CD4-positive, alpha-beta T cell treated with Interleukin-4 for 4 hours (primary cell): ENCODE data around the gene IL36A.

ENCODE experiments used
- DNase-seq: peaks from one replicate; pipeline ENCODE4 v3.0.0-alpha.2; 2020

Gene IL36A, protein sequence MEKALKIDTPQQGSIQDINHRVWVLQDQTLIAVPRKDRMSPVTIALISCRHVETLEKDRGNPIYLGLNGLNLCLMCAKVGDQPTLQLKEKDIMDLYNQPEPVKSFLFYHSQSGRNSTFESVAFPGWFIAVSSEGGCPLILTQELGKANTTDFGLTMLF

DNA sequence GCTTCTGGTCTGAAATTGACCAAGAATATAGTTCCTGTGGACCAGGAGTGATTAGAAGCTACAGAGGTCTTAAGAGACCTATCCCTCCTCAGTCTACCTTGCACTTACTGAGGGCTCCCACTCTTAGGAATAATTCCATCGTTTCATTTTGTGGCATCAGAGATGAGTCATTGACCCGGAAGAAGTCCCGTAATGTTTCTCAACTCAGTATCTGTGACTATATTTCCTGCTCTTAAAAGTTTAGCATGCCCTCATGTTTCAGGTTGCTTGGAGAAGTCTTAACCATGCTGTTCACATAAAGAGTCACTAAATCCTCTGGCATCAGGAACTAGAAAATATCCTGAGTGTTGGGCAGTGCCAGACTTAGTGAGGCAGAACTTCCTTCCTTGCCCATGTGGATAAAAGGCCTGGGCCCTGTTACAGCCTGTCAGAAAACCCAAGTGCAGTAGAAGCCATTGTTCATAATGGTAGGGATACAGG, at the start of gene IL36A:
IL36A (plus strand) TSS at position 430 of the 480 bp plus-strand sequence. CDS start 413 bp downstream, outside the sequence.
- DNase-seq: no peak

DNA sequence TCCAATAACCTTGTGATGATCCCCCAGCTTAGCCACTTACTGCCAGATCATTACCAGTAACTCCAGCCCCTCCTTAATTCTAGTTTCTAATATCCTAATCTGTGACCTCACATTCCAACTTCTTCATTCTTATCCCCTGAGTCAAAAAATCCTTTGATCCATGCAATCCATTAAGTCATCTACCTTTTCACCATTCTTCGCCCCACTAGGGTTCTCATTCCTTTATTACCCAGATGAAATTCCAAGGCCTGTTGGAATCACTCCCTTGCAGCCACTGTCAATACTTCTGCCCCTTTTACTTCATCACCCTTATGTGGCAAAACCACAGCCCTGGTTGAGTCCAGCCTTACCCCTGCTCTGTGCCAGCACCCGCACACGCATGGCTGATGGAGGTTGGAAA, 47.7 kb upstream of the IL36A start:
- DNase-seq: no peak

DNA sequence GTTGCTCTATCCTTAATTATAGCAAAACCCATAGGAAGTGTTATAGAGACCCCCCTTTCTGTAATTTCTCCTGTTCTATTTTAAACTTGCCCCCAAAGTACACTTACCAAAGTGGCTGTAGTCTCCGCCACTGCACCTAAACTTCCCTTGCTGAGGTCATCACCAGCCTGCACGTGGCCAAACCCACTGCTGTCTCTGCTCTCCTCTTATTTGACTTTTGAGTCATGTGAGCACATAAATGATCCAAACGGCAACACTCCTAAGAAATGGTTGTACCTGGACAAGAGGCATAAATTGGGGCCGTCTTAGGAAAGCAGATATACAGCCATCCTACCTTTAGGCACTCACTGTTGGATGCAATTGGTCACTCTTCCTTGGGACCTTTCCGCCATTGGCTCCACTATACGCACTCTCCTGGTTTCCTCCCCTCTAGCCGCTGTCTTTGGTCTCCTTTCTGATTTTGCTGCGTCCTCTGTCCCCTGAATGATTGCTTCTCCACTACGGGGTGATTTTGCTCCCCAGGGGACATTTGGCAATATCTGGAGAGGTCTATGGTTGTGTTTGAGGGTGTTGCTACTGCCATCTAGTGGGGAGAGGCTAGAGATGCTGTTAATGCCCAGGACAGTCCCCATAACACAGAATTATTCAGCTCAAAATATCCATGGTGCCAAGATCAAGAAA, 46.7 kb upstream of the IL36A start:
- DNase-seq: peak; percentile 51

DNA sequence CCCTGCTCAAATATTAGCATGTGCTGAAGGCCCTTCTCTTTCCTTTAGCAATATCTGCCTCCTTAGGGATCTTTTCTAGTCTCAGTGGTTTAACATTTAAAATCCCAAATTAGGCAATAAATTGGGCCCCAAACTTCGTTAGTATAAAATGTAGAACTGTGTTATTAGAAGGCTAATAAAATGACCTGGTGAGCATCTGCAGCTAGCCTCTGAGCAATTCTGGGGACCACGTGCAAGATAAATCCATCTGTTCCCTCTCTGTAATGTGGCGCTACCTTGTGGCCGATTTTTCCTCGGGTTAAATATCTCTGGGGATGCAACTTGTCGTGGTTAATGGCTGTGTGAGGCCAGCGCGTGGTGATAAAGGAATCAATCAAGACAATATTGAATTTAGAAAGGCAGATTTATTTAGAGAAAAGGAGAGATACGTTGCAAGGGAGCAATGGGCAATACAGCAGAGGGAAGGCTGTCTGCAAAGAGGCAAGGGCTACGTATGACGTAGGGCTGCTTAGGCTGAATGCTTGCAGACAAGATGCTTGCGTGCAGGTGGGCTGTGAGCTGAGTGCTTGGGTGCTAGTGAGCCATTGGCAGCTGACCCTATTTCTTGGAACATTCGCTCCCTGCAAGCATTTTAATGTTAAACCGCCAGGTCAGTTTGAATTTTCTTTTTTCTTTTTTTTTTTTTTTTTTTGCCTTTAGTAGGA, 46.0 kb upstream of the IL36A start:
- DNase-seq: no peak

DNA sequence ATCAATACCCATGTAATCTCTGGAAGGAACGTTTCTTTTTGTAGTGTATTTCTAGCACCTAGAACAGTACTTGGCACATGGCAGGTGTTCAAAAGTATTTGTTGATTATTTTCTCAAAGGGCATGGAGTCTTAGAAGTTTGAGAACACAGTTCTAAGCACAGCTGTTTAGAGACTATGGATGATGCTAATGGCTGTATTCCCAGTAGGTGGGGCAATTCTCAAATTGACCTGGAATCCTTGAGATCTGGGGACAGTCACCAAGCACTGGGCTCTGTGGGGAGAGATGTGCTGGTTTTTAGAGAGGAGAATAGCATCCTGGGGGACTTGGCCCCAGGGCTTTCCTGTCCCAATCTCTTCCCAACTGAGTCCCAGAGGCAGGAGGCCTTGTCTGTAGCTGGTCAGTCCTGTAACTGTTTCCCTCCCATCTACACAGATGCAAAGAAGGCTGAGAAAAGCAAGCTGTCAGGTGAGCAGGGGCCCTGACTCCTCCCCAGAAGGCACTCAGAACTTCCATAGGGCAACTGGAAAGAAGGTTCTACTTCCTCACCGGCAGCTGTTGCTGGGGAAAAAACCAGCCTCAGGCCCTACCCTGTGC, 44.9 kb upstream of the IL36A start:
- no peak for DNase-seq

DNA sequence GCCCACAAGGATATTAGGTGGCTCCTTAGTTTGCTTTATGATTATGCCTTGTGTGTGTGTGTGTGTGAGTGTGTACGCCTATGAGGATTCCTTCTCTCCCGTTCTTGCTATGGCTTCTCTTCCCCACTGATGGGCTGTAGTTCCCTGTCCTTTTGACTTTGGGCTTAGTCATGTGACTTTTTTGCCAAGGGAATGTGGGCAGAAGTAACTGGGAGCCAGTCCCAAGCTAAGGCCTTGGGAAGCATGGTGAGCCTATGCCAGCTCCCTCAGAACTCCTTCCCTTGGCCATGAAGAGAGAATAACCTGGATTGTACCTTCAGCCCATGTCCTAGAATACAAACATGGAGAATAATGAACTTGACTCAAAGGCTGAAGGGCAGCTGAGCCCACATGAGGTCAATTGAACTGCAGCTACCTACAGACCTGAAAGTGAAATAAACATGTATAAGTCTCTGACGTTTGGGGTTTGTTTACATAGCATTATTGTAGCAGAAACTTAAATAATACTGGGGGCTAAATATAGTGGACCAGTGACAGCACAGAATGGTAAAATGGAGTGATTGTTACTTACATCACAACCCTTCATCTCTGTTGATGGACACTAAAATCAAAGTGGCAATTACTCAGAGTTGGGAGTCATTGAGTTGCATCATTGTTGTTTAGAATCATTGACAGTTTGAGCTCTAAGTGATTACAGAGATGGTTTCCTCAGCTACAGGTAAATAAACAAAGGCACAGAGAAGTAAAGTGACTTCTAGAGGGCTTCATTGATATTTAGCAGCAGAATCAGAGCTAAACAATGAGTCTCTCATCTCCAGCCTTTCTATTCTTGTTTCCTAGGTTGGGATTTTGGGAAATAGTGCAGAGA, 42.7 kb upstream of the IL36A start:
- DNase-seq: no peak

DNA sequence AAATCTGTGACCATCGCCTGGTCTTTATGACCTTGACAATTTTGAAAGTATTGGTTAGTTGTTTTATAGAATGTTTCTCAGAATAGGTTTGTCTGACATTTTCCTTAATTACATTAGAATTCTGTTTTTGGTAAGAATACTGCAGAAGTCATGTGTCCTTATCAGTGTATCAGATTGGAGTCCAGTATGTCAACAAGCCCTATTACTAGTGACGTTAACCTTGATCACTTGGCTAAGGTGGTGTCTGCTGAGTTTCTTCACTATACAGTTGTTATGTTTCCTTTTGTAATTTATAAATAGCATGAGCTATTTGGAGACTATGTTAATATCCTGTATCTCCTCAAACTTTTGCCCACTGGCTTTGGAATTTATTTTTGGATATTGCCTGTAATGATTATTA, 38.2 kb upstream of the IL36A start:
- DNase-seq: no peak

DNA sequence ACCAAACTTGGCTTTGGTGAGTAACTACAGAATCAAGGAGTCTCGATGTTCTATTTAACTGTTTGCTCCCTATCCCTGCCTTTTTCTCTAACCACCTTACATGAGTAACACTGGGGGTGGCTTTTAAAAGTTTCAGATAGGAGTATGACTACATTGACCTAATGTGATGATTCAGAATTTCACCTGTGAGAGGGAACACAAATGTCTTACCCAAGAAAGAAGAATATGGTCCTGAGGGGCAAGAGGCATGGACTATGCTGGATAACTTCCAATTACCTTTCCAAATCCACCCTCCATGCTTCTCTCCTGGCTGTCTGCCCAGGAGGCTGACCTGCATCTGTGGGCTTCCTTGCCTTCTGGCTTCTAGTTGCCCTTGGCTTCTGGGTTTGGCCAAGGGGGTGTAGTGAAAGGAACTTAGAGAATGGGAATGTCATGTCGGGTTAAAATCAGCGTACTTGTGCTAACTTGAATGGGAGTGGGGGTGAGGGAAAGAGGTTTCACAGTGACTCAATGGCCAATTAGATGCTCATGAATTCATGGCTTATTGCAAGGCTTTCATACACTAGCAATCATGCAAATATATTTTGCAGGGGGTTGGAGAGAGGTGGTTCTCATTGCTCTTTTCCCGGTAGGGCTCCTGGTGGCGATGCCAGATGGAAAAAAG, 32.7 kb upstream of the IL36A start:
- no peak for DNase-seq

DNA sequence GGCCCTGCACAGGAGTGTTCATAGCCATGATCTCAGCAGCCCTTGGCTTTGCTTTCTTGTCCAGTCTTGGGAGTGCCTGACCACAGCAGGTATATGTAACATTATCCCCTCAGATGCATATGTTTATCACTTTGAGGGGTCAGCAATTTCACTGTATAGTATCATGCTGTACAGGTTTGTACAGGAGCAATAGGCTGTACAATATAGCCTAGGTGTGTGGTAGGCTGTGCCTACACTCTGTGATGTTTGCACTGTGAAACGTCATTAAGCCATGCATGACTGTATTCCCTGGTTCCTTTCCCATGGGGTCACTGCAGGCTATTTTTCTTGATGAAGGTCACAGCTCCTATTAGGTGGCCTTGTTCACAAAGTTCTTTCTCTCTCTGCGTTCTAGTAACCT, 32.1 kb upstream of the IL36A start:
- no peak for DNase-seq

DNA sequence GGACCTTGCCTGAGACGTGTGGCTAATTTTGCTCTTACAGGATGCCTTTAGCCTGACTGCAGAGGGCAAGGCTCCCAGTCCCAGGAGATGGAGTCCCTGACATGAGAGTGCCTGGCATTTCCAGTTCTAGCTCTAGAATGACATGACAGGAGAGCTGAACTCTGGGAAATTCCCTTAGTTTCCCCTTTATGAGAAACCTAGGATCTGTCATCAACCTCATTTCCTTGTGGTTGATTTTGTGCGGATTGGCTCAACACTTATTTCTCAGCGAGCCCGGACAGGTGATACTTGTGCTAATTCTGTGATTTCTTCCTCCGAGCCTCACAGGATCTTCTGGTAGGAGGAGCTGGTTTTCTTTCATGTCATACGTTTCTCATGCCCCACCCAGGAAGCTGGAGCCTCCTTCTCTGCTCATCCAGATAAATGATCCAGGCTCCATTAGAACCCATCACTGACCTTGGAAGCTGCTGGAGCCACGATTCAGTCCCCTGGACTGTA, 27.7 kb upstream of the IL36A start, which contains the start of gene IL36G:
IL36G (plus strand) TSS at position 448 of the 498 bp plus-strand sequence. CDS start 633 bp downstream, outside the sequence.
- no peak for DNase-seq

DNA sequence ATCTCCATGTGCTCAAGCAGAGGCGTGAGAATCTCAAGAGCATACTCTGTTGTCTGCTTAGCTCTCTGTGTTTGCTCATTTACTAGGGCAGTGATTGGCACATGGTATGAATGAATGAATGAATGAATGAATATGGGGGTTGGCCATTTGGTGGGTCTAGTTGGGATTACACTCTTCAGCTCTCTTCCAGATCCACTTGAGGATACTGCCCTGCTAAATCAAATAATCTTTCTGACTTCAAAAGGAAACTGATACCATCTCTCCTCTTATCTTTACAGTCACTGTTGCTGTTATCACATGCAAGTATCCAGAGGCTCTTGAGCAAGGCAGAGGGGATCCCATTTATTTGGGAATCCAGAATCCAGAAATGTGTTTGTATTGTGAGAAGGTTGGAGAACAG, 25.5 kb upstream of the IL36A start:
- DNase-seq: no peak

DNA sequence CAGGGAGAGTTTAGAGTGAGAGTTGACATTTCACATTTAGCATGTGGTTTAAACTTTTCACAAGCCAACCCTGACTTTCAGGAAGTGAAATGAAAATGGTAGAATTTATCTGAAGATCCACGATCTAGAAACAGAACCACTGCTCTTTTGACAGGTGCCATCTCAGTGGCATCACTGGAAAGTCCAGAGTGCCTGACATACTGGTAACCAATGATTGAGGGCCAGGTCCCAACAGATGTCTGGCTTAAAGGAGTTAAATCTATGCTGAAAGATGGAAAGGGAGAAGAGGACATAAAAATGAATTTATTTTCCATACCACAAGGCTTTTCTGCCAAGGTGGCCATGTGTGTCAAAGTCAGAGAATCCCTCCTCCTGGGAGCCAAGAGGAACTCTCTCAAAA, 24.7 kb upstream of the IL36A start:
- no peak for DNase-seq

DNA sequence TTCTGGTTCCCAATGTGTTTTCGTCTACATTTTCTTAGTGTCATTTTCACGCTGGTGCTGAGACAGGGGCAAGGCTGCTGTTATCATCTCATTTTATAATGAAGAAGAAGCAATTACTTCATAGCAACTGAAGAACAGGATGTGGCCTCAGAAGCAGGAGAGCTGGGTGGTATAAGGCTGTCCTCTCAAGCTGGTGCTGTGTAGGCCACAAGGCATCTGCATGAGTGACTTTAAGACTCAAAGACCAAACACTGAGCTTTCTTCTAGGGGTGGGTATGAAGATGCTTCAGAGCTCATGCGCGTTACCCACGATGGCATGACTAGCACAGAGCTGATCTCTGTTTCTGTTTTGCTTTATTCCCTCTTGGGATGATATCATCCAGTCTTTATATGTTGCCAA, 20.2 kb upstream of the IL36A start:
- DNase-seq: peak; percentile 29

DNA sequence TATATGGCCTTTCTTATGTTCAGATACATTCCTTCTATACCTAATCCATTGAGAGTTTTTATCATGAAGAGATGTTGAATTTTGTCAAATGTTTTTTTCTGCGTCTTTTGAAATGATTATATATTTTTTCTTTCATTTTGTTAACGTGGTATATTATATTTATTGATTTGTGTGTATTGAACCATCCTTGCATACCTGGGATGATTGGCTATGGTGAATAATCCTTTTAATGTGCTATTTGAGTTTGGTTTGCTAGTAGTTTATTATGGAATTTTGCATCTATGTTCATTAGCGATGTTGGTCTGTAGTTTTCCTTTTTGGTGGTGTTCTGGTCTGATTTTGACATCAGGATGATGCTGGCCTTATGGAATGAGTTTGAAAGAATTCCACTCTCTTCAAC, 15.6 kb upstream of the IL36A start:
- no peak for DNase-seq

DNA sequence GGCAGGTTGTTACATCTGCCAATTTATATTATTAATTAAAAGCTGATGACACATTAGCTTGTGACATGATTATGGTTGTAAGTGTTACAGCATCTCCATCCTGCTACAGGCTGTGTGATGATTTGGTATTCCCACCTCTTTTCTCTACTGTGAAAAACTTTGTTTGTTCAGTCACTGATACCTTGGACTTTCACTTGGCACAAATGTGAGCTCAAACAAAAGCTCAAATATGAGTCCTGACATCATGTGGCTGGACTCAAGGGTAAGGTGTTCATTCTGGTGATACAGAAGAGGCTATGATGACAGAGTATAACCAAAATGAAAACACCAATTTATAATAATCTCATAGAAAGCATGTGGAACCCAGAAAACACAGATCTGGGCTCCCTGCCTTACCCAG, 11.4 kb upstream of the IL36A start:
- no peak for DNase-seq

DNA sequence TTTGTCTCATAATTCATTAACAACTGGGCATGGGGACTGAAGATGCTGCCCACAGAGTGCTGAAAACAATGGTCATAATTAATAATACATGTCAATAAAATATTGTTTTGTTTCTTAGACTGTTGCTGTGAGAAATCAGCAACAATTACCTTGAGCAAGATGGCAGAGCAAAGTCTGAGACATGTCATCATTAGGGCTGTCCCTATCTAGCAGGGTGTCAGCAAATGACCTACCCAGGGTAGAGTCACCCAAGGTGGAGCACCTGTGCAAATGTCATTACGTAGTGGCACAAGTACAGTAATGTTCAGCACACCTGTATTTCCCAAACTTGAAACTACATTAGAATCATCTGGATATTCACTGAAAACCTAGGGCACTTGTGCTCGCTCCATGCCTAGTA, 10.6 kb upstream of the IL36A start:
- no peak for DNase-seq

DNA sequence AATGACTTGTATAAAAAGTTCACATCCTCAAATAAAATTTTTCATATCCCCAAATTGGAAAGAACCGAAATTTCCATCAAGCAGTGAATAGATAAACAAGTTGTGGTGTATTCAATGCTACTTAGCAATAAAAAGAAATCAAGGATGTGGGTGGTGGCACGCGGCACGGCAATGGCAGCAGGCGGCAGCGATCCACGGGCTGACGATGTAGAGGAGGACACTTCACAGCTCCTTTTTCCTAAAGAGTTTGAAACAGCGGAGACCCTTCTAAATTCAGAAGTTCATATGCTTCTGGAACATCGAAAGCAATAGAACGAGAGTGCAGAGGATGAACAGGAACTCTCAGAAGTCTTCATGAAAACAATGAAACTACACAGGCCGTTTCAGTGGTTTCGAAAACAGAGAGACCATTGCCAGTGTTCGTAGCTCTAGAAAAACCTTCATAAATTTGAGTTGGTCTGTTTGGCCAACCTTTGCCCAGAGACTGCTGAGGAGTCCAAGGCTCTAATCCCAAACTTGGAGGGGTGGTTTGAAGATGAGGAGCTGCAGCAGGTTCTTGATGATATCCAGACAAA, 9.8 kb upstream of the IL36A start:
- peak; percentile 21 for DNase-seq

DNA sequence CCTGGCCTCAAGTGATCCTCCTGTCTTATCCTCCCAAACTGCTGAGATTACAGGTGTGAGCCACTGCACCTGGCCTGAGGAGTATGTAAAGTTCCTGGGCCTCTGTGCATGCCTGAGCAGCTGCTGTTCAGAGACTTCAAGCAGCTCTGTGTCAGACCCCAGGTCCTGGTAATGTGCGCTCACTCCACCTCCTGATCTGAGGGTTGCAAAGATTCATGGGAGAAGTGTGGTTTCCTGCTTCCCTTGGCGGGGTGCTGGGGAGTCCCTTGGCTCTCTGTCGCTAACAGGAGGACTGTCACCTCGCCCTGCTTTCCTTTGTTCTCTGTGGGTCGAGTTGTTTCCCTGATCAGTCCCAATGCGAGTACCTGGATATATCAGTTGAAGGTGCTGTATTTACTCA, 8.6 kb upstream of the IL36A start:
- DNase-seq: peak; percentile 84

DNA sequence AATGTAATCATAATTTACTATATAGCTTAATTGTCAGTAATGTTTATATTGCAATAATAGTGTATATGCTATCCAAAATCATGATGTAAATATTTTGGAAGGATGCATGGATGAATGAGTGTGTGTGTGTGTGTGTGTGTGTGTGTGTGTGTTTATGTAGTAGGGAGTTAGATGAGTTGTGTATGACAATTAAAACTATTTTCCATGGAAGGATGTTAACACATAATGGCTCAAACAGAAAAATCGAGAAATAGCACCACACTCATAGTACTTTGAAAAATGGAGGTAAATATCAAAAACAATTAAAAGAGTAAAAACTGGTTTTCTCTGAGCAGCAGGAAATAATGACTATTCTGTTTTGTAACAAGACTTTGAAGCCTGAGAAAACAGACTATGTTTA, 8.1 kb upstream of the IL36A start:
- no peak for DNase-seq

DNA sequence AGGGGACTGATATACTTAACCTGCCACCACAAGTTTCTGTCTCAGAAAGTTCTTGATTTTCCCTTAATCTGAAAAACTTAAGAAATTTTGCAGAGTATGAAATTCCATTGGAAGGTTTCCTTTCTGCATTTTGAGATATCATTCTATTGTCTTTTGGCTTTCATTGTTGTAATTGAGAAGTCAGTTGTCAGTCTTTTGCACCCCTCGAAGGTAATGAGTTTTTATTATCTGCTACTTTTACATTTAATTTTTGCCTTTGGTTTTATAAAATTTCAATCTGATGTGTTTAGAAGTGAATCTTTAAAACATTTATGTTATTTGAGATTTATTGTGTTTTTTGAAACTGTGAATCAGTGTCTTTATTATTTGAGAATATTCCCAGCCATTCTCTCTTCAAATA, 4.8 kb upstream of the IL36A start:
- DNase-seq: no peak

DNA sequence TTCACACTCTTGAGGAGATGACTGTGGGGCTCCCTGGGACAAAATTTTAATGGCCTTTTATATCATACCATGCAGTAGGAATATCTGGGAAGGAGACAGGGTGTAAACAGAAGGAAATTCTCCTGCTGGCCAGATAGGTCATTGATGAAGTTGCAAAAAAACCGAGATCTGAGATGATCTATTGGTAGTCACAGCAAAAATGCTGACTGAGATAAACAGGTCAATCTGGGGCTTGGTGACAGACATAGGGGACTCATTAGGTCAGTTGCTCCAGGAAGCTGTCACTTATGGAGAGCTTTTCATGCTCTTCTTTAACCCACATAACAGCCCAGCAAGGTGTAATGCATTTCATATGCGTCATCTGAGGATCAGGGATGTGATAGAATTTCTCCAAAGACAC, 2.6 kb upstream of the IL36A start:
- DNase-seq: no peak

DNA sequence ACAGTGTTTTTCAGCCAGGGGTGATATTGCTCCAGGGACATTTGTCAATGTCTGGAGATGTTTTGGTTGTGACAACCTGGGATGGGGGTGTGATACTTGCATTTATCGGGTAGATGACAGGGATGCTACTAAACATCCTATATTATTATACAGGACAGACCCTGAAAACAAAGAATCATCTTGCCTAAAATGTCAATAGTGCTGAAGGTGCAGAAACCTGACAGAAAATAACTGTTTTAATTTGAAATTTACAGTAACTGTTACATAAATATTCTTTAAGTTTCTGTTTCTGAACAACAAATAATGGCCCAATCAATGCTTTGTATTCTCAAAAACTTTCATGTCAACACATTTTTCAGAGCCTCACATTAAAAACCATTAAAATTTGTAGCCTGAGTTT, 2.0 kb downstream of the IL36A start:
- no peak for DNase-seq
